Sigmoid colon (tissue), 4 donors: ENCODE results near the gene RNF4.

Source experiments
- EP300 ChIP-seq, 4 donors: sonication (generic); formaldehyde crosslinking; IDR thresholded peaks; one replicate each; pipeline ENCODE4 v1.6.1; 2017; ENCODE audit warnings: antibody characterized with exemption in 4 of 4
- POLR2A ChIP-seq, 2 donors: fragments of 450-650 bp; IDR thresholded peaks; one replicate each; pipeline ENCODE4 v1.6.1; 2016; ENCODE audit warnings: antibody characterized with exemption in 2 of 2, mild to moderate bottlenecking in 2 of 2, moderate library complexity in 2 of 2
- TF ChIP-seq, protein P1 (sequence below), 4 experiments: fragments of 450-650 bp in 3 of 4; fragments of 200-600 bp in 1 of 4; IDR thresholded peaks; one replicate each; pipeline ENCODE4 v1.5.1; 2016 to 2019; ENCODE audit warnings: antibody characterized with exemption in 4 of 4, mild to moderate bottlenecking in 3 of 4, moderate library complexity in 2 of 4

DNA sequence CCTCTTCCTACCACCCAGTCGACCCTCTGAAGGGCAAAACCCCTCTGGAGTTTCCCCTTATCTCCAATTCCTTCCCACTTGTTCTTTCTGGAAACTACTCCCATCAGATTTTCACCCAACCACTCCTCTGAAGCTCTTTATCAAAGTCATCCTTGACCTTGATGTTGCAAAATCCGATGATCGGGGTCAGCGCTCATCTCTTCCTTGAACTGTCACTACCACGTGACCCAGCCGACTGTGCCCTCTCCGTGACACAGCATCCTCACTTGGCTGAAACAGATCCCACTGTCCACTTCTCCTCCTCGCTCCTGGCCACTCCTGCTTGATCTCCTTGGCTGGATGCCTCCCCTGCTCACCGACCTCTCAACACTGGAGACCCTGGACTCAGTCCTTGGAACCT lies 49.1 kb upstream of the RNF4 start:
- no peak for TF ChIP-seq POLR2A (IDR thresholded peaks at IDR 0.05)
- TF ChIP-seq, protein P1, sequence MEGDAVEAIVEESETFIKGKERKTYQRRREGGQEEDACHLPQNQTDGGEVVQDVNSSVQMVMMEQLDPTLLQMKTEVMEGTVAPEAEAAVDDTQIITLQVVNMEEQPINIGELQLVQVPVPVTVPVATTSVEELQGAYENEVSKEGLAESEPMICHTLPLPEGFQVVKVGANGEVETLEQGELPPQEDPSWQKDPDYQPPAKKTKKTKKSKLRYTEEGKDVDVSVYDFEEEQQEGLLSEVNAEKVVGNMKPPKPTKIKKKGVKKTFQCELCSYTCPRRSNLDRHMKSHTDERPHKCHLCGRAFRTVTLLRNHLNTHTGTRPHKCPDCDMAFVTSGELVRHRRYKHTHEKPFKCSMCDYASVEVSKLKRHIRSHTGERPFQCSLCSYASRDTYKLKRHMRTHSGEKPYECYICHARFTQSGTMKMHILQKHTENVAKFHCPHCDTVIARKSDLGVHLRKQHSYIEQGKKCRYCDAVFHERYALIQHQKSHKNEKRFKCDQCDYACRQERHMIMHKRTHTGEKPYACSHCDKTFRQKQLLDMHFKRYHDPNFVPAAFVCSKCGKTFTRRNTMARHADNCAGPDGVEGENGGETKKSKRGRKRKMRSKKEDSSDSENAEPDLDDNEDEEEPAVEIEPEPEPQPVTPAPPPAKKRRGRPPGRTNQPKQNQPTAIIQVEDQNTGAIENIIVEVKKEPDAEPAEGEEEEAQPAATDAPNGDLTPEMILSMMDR (IDR thresholded peaks at IDR 0.05), result no peak
- TF ChIP-seq EP300 (IDR thresholded peaks at IDR 0.05), result no peak
